22Rv1 (cell line): ENCODE measurements around the gene GPATCH8.

Experiments
- ZFX ChIP-seq: fragments of 450-650 bp; IDR thresholded peaks from 2 replicates; pipeline ENCODE4 v1.6.1; 2017; ENCODE audit warnings: antibody characterized with exemption, borderline replicate concordance
- TF ChIP-seq, protein P1 (sequence below): fragments of 450-650 bp; IDR thresholded peaks from 2 replicates; pipeline ENCODE4 v1.5.1; 2017; ENCODE audit warnings: mild to moderate bottlenecking

- TF ChIP-seq, protein P1, sequence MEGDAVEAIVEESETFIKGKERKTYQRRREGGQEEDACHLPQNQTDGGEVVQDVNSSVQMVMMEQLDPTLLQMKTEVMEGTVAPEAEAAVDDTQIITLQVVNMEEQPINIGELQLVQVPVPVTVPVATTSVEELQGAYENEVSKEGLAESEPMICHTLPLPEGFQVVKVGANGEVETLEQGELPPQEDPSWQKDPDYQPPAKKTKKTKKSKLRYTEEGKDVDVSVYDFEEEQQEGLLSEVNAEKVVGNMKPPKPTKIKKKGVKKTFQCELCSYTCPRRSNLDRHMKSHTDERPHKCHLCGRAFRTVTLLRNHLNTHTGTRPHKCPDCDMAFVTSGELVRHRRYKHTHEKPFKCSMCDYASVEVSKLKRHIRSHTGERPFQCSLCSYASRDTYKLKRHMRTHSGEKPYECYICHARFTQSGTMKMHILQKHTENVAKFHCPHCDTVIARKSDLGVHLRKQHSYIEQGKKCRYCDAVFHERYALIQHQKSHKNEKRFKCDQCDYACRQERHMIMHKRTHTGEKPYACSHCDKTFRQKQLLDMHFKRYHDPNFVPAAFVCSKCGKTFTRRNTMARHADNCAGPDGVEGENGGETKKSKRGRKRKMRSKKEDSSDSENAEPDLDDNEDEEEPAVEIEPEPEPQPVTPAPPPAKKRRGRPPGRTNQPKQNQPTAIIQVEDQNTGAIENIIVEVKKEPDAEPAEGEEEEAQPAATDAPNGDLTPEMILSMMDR, result no peak
- TF ChIP-seq ZFX, result no peak
Measured at GRCh38 chr17:44375196-44376017, 127.8 kb downstream of the GPATCH8 start.
